ENCODE data around the gene DCANP1. TPM values are rescaled to one million over a fixed set of nuclear protein-coding genes. Genes with fewer than 3 reads are reported as not detected.
A peak's percentile ranks its signal among the peaks of the same experiment; 100 is the strongest.

DCANP1 gene
- total and polyA plus RNA-seq, 9 of the 15 experiments (the other 6 are each of a cell fraction or from before 2014, with no cell fraction given) = not detected

- TF ChIP-seq ZNF41 (CRISPR knock-in tag; conservative IDR thresholded peaks at IDR 0.05) (no peak), MTA1 (IDR thresholded peaks at IDR 0.05; ENCODE audit: borderline replicate concordance) (peak; percentile 33; the same call in 1 of the 2 replicates), CREBBP (IDR thresholded peaks at IDR 0.05; ENCODE audit: low read depth, low read length) (no peak), KLF13 (tag; IDR thresholded peaks at IDR 0.05; ENCODE audit: borderline replicate concordance, low read depth) (no peak), ARNT (IDR thresholded peaks at IDR 0.05) (peak in 1 of 2 experiments; percentile 44; a peak in 2 of 4 replicates), E2F4 (CRISPR knock-in tag; IDR thresholded peaks at IDR 0.05; ENCODE audit: low read depth) (no peak), GTF2E2 (tag; IDR thresholded peaks at IDR 0.05) (no peak), ZNF239 (CRISPR knock-in tag; IDR thresholded peaks at IDR 0.05) (no peak), RBM14 (IDR thresholded peaks at IDR 0.05; ENCODE audit: borderline replicate concordance, insufficient read depth, low read depth, low read length) (no peak), VEZF1 (CRISPR knock-in tag; IDR thresholded peaks at IDR 0.05) (peak; percentile 56; the same call in 1 of the 2 replicates), PML (IDR thresholded peaks at IDR 0.05; ENCODE audit: low read length) (no peak), JUNB (CRISPR knock-in tag; conservative IDR thresholded peaks at IDR 0.05) (no peak), ZBTB40 (IDR thresholded peaks at IDR 0.05) (no peak), ZBTB40 (CRISPR knock-in tag; IDR thresholded peaks at IDR 0.05) (no peak), WHSC1 (IDR thresholded peaks at IDR 0.05; ENCODE audit: low read length) (no peak), ZNF232 (CRISPR knock-in tag; IDR thresholded peaks at IDR 0.05) (no peak), JUND (IDR thresholded peaks at IDR 0.05; ENCODE audit: borderline replicate concordance, low read depth, low read length) (peak; percentile 52), JUND (tag; IDR thresholded peaks at IDR 0.05; ENCODE audit: borderline replicate concordance, low read depth, low read length) (no peak; the same call in 2 of the 3 replicates), RBM34 (IDR thresholded peaks at IDR 0.05; ENCODE audit: borderline replicate concordance, insufficient read depth, low read length) (no peak)
Observed at GRCh38 chr5:135481387-135481786, 34.2 kb upstream of the DCANP1 start (continued).
